ENCODE measurements around the gene MGLL.
"Not testable (repeated sequence)": the region's sequence is repeated elsewhere in the genome, so short reads cannot be mapped to it uniquely, and the experiment has no call there.

Gene MGLL

DNA sequence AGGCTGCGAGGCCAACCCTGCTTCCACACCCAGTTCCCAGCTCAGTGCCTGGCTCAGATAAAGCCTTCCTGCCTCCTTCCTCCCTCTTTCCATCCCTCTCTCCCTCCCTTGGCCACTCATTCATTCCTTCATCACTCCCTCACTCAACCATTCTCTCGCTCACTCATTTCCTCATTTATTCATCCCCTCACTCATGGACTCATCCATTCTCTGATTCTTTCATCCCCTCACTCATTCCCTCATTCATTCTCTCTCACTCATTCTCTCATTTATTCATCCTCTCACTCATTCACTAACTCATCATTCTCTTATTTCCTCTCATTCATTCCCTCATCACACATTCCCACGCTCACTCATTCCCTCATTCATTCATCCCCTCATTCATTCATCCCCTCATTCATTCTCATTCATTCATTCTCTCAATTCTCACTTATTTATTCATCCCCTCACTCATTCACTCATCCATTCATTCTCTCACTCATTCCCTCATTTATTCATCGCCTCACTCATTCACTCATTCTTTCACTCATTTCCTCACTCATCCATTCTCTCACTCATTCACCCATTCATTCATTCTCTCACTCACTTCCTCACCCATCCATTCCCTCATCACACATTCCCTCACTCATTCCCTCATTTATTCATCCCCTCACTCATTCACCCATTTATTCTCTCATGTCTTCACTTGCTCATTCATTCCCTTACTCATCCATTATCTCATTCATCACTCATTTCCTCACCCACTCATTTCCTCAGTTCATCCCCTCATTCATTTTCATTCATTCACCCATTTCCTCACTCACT, 136.4 kb downstream of the MGLL start:
- DNase-seq = no peak

DNA sequence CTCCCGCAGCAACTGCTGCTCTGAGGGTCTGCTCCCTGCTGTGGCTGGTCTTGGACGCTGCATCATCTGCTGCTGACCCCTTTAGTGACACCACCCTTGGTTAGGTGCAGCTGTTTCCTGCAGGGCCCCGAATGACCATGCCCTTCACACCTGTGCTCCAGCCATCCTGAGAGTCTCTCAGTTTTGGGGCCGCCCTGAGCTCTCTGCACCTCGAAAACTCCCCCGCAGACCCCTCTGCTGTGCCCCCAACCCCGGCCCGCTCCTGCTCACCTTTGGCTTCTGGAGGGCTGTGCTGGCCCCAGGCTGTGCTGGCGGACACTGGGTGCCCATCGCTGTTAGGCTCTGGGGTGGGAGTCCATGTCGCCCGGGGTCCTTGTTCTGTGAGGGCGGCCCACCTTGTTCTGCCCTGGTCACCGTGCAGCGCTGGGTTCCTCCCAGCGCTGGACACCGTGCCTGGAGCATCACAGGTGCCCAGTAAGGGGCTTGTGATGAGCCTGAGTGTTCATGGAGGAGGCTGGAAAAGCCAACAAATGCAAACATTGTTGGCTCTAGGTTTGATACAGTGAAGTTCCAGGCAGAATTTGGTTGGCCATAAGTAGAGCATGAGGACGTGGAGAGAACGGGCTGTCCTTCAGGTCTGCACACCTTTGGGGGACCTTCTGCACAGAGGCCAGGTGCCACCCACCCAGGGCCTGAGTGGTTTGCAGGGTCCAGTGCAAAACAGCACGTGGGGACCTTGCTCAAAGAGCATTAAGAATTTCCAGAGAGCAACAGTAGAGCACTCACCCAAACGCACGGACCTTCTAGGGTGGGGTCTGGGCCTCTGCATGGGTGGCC, 137.2 kb downstream of the MGLL start:
- no peak for DNase-seq

DNA sequence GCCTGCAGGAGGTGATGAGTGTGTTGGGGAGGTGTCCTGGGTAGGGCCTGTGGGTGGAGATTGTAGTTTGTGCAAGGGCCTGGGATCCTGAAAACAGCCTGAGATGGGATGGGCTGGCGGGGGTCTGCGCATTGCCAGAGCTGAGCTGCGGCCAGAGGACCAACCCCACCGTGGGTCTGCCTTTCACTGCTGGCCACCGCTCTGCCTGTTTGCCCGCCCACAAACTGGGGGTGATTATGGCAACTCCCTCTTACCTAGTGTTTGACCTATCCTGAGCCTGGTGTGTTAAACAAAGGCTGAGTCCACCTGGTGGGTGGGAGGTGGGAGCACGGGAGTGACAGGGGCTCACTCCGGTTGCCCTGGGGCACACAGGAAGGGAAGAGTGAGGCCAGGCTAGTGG, 139.8 kb downstream of the MGLL start:
- no peak for DNase-seq

DNA sequence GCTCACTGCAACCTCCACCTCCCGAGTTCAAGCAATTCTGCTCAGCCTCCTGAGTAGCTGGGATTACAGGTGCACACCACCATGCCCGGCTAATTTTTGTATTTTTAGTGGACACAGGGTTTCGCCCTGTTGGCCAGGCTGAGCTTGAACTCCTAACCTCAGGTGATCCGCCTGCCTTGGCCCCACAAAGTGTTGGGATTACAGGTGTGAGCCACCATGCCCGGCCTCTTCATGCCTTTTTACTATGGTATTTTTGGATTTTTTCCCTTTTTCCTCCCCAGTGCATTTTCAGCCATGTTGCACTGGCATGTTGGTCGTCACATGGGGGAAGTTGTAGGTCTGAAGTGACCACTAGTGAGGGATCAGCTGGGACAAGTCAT, 140.2 kb downstream of the MGLL start:
- DNase-seq = not testable (repeated sequence)

DNA sequence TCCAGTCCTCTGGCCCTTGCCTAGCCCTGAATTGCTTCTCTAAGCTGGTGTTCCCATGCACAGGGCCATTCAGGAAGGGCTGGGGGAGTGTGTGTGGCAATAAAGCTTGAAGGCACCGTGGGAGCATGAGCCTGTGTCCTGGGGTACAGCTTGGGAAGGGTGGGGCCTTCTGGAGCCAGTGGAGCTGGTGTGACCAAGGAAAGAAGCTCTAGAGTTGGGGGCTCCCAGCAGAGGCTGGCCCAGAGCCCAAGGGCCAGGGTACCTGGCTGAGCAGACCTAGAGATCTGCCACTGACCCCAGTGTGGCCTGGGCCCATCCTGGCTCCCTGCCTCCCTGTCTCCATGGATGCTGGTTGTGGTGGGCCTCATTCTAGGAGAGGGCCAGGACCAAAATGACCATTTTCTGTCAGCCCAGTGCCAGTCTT, 141.5 kb downstream of the MGLL start:
- no peak for DNase-seq

DNA sequence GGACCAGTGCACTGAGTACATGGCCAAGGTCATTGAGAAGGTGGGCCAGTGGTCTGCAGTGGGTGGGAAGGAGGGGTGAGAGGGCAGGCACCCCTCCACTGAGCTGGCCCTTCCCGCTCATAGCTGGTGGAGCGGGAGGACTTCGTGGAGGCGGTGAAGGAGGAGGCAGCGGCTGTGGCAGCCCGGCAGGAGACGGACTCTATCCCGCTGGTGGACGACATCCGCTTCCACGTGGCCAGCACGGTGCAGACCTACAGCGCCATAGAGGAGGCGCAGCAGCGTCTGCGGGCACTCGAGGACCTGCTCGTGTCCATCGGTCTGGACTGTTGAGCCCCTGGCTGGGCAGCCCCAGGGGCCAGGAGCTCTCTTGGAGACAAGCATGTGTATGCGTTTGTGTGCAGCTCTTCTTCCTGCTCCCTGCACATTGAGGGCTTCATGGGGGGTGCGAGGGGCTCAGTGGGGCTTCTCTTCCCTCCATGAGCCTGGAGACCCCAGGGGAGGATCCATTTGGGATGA, 142.1 kb downstream of the MGLL start:
- DNase-seq = no peak

DNA sequence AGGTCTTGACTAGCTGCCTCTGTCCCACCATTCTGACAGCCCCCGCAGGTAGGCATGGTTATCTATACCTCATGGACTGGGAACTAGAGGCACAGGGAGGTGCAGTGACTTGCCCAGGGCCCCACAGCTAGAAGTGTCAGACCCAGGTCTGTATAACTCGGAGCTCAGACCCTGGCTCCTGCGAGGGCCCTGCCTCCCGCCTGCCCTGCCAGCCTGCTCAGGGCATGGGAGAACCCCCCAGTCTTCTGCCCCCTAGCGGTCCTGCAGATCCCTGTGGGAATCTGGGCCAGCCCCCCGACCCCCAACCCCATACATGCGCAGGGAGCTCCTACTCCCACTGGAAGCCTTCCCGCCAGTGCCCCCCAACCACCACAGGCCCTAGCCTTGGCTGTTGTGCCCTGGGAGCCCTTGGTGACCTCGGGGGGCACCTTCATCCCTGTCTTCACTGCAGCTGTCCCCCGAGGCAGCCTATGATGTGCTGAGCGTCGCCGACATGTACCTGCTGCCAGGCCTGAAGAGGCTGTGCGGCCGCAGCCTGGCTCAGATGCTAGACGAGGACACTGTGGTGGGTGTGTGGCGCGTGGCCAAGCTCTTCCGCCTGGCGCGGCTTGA, 142.7 kb downstream of the MGLL start:
- no peak for DNase-seq

DNA sequence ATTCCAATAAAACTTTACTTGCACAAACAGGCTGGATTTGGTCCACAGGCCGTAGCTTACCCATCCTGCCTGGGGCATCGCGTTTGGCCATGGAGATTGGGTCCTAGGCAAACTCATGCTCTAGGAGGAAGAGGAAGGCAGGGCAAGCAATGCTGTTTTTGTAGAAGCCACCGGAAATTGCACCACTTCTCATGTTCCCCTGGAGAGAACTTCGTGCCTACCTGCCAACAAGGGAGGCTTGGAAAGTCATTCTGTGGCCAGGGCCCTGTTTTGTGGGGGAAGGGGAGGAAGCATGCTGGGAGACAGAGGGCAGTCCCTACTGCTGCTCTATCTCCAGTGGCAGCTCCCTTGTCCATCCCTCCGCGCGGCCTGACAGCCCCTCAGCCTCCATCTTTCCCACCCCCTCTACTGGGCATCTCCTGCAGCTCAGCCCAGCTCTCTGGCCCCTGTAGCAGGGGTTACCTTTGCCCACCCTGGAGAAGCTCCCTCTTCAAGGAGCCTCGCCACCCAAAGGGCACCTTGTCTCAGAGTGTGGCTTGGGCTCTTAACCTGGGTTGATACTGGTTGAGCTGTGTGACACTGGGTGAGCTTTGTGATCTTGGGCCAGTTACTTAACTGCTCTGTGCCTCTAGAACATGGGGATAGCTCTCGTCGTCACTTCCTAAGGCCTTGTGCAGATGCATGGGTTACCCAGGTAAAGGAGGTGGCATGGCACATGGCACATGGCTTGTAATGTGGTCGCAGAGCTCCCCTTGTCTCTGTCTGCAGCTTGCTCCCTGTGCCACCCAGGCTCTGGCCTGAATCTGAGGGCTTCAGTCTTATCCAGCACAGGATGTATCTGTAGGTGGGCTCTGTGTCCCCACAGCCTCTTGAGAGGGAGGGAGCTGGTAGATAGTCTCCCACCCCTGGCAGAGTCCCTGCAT, 143.4 kb downstream of the MGLL start:
- no peak for DNase-seq

DNA sequence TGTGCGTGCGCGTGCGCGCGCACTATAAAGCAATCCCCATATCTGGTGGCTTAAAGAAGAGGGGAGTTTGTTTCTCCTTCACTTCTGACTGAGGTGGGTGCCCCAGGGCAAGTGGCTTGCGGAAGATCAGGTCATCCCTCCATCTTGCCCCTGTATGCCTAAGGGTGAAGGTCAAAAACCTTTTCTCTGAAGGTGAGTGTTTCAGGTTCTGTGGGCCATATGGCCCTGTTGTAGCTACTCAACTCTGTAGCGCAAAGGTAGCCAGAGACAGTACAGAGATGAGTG, 144.1 kb downstream of the MGLL start:
- no peak for DNase-seq

DNA sequence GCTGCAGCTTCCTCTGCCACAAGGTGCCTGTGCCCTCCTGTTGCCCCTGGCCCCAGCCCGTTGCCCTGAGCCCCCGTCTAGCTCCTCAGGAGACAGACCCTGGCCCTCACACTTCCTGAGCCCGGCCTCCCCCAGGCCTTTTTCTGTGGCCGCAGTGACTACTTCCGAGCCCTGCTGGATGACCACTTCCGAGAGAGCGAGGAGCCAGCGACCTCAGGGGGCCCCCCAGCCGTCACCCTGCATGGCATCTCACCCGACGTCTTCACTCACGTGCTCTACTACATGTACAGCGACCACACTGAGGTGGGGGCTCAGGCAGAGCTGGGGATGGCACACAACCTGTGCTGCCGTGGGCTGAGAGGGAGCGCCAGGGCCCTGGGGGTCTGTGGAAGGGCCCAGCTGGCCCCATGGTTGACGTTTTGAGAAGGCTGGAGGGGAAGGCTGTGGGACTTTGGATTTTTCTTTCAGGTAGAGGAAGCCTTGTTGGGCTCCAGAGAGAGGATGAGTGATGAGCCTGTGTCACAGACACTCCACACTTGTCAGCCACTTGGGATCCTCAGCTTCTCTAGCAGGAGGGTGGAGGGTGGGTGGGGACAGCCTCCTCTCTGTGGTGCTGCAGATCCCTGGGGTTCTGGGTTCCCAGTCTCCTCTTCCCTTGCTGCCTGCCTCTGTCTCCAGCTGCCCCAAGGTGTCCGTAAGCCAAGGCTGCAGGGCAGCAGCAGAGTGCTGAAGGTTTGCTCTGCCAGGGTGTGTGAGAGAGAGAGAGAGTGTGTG, 144.6 kb downstream of the MGLL start:
- no peak for DNase-seq

DNA sequence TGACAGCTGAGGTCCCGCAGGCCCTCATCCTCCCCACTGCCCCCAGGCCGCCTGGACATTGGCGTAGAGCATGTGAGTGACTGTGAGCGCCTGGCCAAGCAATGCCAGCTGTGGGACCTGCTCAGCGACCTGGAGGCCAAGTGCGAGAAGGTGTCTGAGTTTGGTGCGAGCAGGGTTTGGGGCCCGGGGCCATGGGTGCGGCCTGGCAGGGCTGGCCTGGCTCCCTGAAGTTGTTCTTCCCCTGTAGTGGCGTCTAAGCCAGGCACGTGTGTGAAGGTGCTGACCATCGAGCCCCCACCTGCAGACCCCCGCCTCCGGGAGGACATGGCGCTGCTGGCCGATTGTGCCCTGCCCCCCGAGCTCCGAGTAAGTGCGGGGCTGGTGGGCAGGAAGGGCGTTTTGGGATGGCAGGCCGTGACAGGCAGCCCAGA, 145.4 kb downstream of the MGLL start:
- no peak for DNase-seq

DNA sequence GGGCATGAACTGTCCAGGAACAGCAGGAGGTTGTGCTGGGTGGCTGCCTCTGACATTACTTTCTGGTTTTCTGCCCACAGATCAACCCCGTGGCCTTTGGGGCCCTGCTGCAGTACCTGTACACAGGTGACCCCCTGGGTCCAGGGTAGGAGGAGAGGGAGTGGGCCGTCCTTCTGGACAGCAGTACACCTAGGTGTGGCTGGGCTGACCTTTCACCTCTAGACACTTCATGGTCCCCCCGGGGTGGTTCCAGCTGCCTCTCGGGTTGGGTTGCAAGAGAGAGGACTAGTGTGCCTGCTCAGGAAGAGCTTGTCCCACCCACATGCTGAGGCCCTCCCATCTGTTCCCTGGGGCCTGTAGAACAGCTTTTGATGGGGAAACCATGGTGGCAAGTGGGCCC, 145.9 kb downstream of the MGLL start:
- DNase-seq = no peak

DNA sequence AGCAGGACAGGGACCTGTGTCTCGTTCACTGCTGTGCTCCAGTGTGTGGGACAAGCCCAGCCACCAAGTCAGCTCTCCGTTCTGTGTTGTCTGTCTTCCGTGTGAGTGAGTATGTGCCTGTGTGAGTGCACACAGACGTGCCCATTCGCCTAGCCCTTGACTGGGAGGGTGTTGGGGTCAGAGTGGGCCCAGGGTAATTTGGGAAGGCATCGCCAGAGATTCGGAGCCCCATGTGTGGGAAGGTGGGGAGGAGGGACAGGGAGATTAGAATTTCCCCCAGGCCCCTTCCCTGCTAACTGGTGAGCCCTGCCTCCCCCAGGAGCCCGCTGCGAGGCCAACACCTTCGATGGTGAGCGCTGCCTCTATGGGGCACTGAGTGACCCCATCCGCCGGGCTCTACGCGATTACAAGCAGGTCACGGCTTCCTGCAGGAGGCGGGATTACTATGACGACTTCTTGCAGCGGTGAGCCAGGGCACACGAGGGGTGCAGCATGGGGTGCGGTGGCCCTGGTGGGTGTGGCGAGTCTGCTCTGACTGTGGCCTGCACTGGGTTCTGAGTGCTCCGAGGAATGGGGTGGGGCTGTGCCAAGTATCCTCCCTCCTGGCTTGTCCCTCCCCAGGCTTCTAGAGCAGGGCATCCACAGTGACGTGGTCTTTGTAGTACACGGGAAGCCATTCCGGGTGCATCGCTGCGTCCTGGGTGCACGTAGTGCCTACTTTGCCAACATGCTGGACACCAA, 146.5 kb downstream of the MGLL start:
- DNase-seq = no peak

DNA sequence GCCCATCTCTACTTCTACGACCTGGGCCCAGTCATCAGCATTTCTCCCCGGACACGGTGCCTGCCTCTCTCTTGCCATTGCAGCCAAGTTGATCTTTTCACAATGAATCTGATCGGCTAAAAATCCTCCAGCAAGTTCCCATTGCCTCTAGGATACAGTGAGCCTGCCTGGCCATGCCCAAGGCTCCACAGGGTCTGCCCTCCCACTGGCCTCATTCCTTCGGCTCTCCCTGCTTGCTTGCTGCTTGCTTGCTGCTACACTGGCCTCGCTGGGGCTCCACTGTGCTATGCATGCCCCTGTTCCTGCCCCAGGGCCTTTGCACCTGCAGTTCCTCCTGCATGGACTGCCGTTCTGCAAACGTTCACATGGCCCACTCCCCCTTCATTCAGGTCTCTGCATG, 147.5 kb downstream of the MGLL start:
- no peak for DNase-seq

DNA sequence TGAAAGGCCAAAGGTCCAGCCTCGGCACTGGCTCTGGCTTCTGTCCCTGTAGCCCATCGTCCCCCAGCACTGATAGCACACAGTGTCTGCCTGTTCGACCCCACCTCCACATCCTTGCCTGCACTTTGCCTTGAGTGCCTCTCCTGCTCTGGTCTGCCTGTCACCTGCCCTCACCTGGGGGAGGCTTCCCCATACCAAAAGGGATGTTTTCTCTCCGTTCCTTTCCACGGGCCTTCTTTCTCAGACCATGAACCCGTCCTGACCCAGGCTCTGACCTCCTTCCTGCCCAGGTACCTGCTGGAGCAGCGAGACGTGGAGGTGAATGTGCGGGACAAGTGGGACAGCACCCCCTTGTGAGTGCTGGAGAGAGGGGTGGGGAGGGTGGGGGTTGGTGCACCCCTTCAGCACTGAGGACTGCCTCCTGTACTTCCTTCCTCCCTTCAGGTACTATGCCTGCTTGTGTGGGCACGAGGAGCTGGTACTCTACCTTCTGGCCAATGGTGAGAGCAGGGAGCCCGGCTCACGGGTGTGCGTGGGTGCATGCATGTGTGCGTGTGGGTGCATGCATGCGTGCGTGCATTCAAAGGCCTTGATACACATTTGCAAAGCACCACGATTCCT, 148.1 kb downstream of the MGLL start:
- no peak for DNase-seq

DNA sequence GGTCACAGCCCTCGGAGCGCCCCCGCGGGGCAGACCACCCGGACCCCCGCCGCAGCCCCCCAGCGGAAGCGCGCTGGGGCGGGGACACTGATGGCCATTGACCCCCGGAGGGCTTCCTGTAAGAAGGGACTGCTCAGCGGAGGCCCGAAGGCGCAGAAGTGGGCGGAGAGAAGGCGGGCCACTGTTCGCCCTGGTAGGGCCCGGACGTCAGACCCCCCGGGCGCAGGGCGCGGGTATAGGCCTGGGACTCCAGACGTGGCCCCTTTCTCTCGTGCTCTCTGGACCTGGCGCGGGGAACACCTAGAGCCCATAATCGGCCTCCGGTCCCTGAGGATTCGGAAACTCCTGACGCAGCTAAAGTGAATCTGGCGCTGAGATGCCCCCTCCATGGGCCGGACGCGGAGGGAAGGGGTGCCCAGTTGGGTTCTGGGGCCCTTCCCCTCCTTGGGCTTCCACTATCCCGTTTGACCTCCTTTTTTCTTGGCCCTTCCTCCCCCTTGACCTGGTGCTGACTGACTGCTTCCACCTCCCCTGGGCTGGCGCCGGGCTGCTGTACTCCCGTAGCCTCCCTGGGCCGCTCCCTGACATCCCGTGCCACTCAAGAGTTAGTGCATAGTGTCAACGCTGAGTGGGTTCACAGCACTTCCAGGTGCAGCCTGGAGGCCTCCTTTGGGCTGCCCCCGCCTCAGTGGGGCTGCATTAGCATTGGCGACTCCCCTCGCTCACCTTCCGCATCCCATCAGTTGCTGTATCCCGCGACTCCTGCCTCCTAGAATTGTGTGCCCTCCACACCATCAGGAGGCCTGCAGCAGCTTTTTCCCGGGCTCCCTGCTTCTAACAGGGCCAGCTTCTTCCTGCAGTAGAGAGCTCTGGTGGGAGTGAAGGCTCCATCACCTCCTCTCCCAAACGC, 148.9 kb downstream of the MGLL start:
- peak; percentile 63 for DNase-seq

DNA sequence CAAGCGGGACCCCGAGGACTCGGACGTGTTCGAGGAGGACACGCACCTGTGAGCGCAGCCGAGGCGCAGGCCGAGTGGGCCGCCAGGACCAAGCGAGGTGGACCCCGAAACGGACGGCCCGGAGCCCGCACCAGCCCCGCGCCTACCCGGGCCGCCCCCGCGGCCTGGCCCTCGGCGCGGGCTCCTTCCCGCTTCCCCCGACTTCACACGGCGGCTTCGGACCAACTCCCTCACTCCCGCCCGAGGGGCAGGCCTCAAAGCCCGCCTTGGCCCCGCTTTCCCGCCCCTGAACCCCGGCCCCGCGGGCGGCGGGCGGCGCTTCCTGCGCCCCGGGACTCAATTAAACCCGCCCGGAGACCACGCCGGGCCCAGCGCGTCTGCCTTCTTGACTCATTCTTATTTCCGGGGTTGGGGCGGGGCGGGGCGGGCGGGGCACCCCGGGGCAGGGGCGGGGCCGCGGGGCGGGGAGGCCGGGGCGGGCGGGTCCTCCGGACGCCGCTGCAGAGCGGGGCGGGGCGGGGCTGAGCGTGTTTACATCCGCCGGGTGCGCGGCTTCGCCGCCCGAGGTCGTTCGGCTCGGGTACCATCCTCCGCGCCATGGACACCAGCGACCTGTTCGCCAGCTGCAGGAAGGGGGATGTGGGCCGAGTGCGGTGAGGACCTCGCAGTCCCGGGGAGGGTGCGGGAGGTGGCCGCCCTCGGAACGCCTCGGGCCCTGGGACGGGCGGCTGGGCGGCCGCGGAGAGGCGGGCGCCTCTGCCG, 149.7 kb downstream of the MGLL start, which contains the start of gene ABTB1:
Gene ABTB1, plus strand, starts transcription at position 524 of the 762 bp plus-strand sequence. Its CDS starts 74 bp downstream, at position 598.
- DNase-seq = peak; percentile 89

Data from activated naive CD4-positive, alpha-beta T cell treated with Interleukin-2 at 50 U/mL for 16 hours (primary cell).